ENCODE results near the gene PLXND1. TPM values are rescaled to one million over a fixed set of nuclear protein-coding genes. Genes with fewer than 3 reads are reported as not detected.

PLXND1 gene
- total and polyA plus RNA-seq, 5 experiments from 2014 or later = 0.25 to 11.3 (median 1.2) TPM

DNA sequence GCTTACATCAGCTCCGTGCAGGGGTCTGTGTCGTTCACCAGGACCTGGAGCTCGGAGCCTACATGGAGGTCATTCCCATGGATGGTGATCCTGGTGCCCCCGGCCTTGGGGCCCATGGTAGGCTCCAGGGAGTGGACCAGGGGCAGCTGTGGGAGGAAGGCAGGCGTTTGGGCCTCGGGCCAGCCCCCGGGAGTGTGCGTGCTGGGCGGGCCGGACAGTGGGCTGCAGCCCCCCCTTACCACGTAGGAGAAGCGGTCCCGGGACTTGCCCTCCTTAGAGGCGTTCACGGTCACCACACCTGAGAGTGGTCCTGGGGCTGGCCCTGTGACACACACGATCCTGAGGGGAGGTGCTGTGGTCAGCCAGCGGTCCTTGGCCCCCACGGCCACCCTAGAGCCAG is 33.9 kb downstream of the PLXND1 start:
- ATAC-seq (no peak), DNase-seq (no peak)
- Mint-ChIP-seq H3K36me3 (no peaks in the 10 kb centered on the region), H3K4me3 (no peak overlapping the region), H3K27me3 (peaks cover 0 to 2% (median 0%) of the 10 kb centered on the region in 5 donors), H3K9me3 (no peaks in the 10 kb centered on the region), H3K27ac (peak overlapping the region in 4 of 10 donors; percentile 8 to 96 (median 40)), H3K4me1 (peaks cover 15 to 34% (median 26%) of the 10 kb centered on the region in 4 donors)
- POLR2A ChIA-PET = interaction anchor here (0.6 kb wide), 1 partner anchor 557 kb away, joined by 3 read pairs; no protein-coding TSS in a partner anchor

DNA sequence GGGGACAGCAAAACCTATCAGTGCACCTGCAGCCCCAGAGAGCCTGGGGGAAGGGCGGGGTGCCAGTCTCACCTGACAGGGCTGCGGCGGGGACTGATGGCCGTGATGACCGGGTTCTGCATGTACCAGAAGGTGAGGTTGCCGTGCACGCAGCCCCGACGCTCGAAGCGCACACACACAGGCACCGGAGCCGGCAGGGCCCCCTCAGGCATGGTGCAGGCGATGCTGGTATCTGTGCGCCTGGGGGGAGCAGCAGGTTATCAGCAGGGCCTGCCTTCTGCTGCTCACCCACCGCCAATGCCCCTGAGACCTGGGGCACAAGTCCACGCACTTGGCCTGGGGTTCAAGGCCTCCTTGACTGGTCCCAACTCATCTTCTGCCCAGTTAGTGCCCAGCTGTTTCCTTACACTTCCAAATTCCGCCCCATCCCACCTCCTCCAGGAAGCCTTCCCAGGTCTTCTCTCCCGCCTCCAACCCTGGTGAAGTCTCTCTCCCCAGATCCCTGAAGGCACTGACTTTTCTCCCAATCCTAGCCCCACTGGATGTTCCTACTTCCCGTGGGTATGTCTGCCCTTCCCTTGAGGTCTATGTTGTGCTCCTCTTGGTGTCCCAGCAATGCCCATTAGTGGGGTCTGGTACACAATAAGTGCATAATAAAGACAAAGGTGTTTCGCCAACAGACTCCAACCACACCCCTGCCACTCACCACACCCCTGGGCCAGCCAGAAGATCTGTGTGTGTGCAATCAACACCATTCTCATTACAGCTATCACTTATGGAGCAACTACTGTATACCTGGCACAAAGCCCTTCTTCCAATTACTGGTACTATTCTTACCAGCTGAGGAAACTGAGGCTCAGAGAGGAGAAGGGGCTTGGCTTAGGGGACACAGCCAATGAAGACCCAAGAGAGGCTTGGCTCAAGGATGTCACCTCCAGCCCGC is 34.6 kb downstream of the PLXND1 start:
- Mint-ChIP-seq H3K27ac (peak overlapping the region in 8 of 10 donors; percentile 13 to 92 (median 64)), H3K27me3 (peaks cover 0 to 2% (median 0%) of the 10 kb centered on the region in 5 donors), H3K36me3 (no peaks in the 10 kb centered on the region), H3K4me3 (no peak overlapping the region), H3K9me3 (no peaks in the 10 kb centered on the region), H3K4me1 (peaks cover 15 to 30% (median 20%) of the 10 kb centered on the region in 4 donors)
- ATAC-seq (no peak), DNase-seq (no peak)
- POLR2A ChIA-PET = no interaction called here

DNA sequence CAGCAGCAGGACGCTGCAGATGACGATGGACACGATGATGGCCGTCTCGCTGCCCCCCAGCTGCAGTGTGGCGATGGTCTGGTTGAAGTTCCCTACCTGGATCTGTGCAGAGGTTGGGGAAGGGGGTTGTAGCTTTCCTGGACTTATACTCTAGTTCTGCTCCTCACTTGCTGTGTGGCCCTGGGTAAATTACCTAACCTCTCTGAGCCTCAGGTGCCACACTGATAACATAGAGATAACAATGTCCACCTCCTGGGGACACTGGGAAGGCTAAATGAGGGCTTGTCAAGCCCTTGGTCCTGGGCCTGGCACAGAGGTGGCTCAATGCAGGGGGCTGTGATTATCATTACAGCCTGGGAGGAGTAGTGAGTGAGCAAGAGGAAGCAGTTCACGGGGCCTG is 36.6 kb downstream of the PLXND1 start:
- no peak for ATAC-seq
- H3K27me3 Mint-ChIP-seq = peaks cover 0 to 2% (median 0%) of the 10 kb centered on the region in 5 donors
- H3K4me1 Mint-ChIP-seq = peaks cover 0 to 11% (median 6%) of the 10 kb centered on the region in 4 donors
- no peak for DNase-seq
- H3K36me3 Mint-ChIP-seq = no peaks in the 10 kb centered on the region
- POLR2A ChIA-PET = no interaction called here
- no peak overlapping the region for H3K4me3 Mint-ChIP-seq
- H3K9me3 Mint-ChIP-seq = no peaks in the 10 kb centered on the region
- peak overlapping the region in 5 of 10 donors; percentile 13 to 87 (median 67) for H3K27ac Mint-ChIP-seq

DNA sequence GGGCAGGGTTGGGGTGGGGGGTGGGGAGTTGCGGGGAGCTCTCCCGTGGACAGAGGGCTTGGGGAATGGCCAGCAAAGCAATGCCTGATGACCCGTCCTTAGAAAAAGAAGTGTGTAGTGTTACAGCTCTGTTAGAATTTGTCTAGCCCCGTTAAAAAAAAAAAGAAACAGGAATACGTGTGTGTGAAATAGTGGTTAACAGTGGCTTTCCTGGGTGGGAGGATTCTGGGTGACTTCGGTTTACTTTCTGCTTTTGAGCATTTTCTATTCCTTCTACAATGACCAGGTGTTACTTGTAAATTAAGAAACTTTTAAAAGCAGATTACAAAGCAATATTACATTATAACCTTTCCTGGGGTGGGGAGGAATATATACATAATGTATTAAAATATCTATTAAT is 38.5 kb downstream of the PLXND1 start:
- Mint-ChIP-seq H3K27me3 (no peaks in the 10 kb centered on the region), H3K36me3 (no peaks in the 10 kb centered on the region), H3K4me1 (peaks cover 0 to 6% (median 2%) of the 10 kb centered on the region in 4 donors), H3K9me3 (no peaks in the 10 kb centered on the region), H3K4me3 (peak overlapping the region in 1 of 10 donors; percentile 30), H3K27ac (peak overlapping the region in 1 of 10 donors; percentile 43)
- ATAC-seq (no peak), DNase-seq (peak in 1 of 10 donors; percentile 24)
- POLR2A ChIA-PET = no interaction called here

DNA sequence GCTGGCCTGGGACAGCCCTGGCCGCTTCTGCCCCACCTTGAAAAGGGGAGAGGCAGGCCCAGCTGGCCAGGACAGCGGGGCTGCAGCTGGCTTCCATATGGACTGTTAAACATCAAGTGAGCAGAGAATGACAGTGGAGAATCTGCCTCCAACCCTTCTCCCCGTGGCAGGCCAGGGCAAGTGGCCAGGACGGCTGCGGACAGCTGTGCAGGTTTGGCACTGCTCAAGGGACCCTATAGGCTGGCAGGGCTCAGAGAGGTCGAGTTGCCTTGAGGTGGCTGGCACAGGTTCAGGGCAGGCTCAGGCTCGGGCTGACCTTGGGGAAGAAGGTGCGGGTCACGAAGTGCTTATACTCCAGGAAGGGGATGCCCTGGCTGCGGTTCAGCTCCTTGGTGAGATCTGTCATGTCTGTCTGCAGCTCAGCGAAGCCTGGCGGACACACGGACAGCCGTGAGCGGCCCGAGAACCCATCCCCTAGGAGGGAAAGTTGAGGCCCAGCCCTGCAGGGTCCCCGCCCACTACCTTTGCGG is 39.2 kb downstream of the PLXND1 start:
- no peaks in the 10 kb centered on the region for H3K27me3 Mint-ChIP-seq
- no peak overlapping the region for H3K4me3 Mint-ChIP-seq
- DNase-seq = no peak
- H3K4me1 Mint-ChIP-seq = peaks cover 0 to 6% (median 2%) of the 10 kb centered on the region in 4 donors
- H3K36me3 Mint-ChIP-seq = no peaks in the 10 kb centered on the region
- POLR2A ChIA-PET = interaction anchor here (2.6 kb wide), 1 partner anchor 10 kb away, joined by 12 read pairs; no protein-coding TSS in a partner anchor
- peak overlapping the region in 2 of 10 donors; percentile 33 to 80 for H3K27ac Mint-ChIP-seq
- H3K9me3 Mint-ChIP-seq = no peaks in the 10 kb centered on the region
- ATAC-seq = no peak

DNA sequence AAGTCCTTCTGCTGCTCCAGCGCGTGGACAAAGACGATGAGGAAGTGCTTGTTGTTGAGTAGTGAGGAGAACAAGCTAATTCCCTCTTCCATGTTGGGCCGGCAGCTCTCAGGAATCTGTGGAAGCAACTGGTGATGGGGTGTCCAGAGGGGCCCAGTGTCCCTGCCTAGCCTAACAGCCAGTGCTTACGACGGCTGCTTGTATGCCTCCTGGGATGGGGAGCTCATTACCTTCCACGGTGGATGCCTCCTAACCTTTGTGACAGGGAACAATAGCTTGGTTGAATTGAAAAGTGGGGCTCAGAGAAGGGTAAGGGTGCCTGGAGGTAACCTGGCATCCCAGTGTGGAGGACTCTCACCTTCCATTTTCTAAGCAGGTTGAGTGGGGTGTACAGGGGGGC is 40.6 kb downstream of the PLXND1 start:
- H3K4me1 Mint-ChIP-seq = peaks cover 0 to 6% (median 2%) of the 10 kb centered on the region in 4 donors
- DNase-seq (no peak), ATAC-seq (peak in 1 of 2 donors; percentile 16)
- no peaks in the 10 kb centered on the region for H3K36me3 Mint-ChIP-seq
- no peaks in the 10 kb centered on the region for H3K27me3 Mint-ChIP-seq
- no peak overlapping the region for H3K4me3 Mint-ChIP-seq
- H3K9me3 Mint-ChIP-seq = no peaks in the 10 kb centered on the region
- POLR2A ChIA-PET = interaction anchor here (1.1 to 2.6 kb wide), 2 partner anchors 11 to 12 kb away, joined by 5 to 12 read pairs; no protein-coding TSS in a partner anchor
- H3K27ac Mint-ChIP-seq = peak overlapping the region in 1 of 10 donors; percentile 43

DNA sequence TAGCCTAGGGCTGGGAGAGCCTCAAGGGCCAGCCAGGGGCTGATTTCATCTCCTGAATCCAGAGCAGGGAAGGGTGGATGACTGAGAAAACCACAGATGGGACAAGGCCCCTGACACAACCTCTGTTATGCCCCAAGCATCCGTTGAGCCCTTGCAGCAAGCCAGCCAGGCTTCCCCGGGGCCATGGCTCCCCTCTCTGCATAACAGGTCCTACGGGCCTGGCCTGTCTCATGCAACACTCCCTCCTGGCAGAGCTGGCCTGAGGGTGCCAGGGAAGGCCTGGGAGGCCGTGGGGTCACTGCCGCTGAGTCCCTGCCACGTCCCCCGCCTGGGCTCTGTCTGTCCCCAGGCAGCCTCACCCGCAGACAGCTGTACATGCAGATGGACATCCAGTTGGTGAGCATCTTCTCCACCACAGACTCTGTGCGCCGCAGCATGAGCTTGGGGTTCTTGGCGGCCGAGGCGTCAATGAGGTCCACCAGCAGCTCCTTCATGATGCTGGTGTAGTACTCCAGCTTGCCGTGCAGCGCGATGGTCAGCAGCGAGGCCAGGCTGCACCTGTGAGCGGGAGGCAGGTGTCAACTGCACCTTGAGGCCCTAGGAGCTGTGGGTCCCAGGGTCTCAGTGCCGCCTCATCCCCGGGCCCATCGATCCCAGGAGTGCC is 41.4 kb downstream of the PLXND1 start:
- DNase-seq = no peak
- Mint-ChIP-seq H3K9me3 (no peaks in the 10 kb centered on the region), H3K27ac (no peak overlapping the region), H3K4me3 (no peak overlapping the region), H3K4me1 (peaks cover 0 to 8% (median 3%) of the 10 kb centered on the region in 4 donors), H3K27me3 (peaks cover 0 to 5% (median 0%) of the 10 kb centered on the region in 5 donors), H3K36me3 (no peaks in the 10 kb centered on the region)
- no peak for ATAC-seq
- POLR2A ChIA-PET = interaction anchor here (1.1 to 2.6 kb wide), 2 partner anchors 12 to 14 kb away, joined by 3 to 12 read pairs; no protein-coding TSS in a partner anchor

DNA sequence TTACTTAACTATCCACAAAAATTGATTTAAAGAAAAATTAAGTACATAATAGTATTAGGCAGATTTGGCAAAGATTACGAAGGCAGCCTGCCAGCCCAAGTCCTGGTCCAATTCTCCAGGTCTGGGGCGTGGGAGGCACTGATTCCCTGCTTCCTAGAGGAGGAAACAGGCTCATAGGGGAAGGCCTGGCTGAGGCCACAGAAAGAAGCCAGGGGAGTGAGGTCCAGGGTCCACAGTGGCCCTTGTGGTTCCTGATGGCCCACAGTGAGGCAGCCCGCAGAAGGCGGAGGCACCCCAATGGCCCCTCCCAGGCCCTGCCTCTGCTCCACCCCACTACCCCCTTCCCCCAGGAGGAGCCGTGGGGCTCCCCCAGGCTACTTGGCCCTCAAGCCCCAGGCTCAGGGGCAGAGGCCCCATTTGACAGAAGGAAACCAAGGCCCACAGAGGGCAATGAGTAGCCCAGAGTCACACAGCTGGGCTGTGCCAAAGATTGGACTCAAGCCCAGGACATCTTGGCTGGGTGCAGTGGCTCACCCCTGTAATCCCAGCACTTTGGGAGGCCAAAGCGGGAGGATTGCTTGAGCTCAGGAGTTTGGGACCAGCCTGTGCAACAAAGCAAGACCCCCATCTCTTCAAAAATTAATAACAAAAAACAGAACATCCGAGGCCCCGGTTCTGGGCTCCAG is 42.5 kb downstream of the PLXND1 start:
- Mint-ChIP-seq H3K4me3 (no peak overlapping the region), H3K4me1 (peaks cover 0 to 7% (median 3%) of the 10 kb centered on the region in 4 donors), H3K27me3 (peaks cover 0 to 5% (median 0%) of the 10 kb centered on the region in 5 donors), H3K27ac (peak overlapping the region in 1 of 10 donors; percentile 57), H3K36me3 (no peaks in the 10 kb centered on the region), H3K9me3 (no peaks in the 10 kb centered on the region)
- POLR2A ChIA-PET = interaction anchor here (1.1 kb wide), 1 partner anchor 15 kb away, joined by 3 read pairs; no protein-coding TSS in a partner anchor
- no peak for DNase-seq
- no peak for ATAC-seq

DNA sequence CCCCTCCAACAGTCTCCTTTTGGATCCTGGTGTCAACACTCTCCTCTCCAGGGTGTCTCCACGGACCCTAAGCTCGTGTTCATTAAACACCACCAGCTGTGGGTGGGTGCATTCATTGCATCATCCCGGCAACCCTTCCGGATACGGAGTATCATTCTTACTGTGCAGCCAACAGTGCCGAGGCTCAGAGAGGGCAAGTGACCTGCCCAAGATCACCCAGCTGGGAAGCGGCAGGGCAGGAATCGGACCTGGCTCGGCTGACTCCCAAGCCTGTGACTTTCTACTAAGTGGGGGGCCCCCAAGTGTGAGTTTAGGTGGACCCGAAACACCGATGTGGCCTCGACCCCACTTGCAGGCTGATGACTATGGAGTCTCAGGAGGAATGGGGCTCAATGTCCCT is 43.1 kb downstream of the PLXND1 start:
- DNase-seq (no peak), ATAC-seq (no peak)
- POLR2A ChIA-PET = no interaction called here
- H3K4me3 Mint-ChIP-seq = no peak overlapping the region
- H3K36me3 Mint-ChIP-seq = no peaks in the 10 kb centered on the region
- H3K27me3 Mint-ChIP-seq = peaks cover 0 to 5% (median 0%) of the 10 kb centered on the region in 5 donors
- H3K4me1 Mint-ChIP-seq = peaks cover 0 to 8% (median 3%) of the 10 kb centered on the region in 4 donors
- H3K27ac Mint-ChIP-seq = no peak overlapping the region
- no peaks in the 10 kb centered on the region for H3K9me3 Mint-ChIP-seq

DNA sequence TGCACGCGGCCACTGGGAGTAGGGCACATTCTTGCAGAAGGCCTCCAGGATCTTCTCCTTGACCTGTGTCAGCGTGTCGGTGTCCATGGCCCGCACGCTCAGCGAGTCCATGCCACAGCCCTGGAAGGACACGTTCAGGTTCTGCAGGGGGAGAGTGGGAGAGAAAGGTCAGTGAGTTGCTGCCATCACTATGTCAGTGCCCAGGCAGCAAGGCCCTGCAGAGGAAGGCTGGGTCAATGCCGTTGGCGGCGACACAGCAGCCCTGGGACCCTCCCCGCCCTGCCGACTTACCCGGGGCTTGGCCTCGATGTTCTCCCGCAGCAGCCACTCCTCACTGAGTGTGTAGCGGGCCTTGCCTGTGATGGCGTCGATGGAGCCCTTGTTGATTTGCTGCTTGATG is 43.7 kb downstream of the PLXND1 start:
- Mint-ChIP-seq H3K27me3 (peaks cover 0 to 5% (median 0%) of the 10 kb centered on the region in 5 donors), H3K27ac (no peak overlapping the region), H3K4me1 (peaks cover 0 to 10% (median 3%) of the 10 kb centered on the region in 4 donors), H3K9me3 (no peaks in the 10 kb centered on the region), H3K36me3 (no peaks in the 10 kb centered on the region), H3K4me3 (no peak overlapping the region)
- ATAC-seq (no peak), DNase-seq (no peak)
- POLR2A ChIA-PET = no interaction called here

DNA sequence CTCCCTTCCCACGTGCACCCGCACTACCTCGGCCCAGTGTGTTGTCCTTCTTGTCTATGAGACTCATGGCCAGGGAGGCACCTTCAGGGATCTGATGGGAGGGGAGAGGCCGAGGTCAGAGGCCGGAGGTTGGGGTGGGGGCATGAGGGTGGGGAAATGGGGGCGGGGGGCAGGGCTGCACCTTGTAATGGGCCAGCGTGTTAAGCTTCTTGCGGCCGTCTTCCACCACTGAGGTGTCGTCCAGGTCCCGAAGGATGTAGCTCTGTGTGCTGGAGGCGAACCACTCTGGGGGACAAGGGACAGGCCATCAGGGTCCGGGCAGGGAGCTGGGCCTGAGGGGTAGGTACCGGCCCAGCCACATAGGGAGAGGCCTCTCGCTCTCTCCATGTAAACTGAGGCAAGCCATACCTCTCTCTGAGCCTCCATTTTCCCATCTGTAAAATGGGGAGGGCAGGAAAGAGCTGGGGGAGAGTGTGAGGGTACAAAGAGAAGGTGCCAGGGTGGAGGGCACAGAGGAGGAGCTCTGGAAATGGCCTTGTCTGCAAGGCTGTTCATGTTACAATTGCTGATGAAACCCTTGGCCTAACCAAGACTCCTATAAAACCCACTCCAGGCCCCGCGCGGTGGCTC is 44.7 kb downstream of the PLXND1 start:
- Mint-ChIP-seq H3K27ac (peak overlapping the region in 1 of 10 donors; percentile 20), H3K9me3 (no peaks in the 10 kb centered on the region), H3K4me3 (no peak overlapping the region), H3K36me3 (no peaks in the 10 kb centered on the region), H3K27me3 (peaks cover 0 to 5% (median 0%) of the 10 kb centered on the region in 5 donors), H3K4me1 (peaks cover 0 to 13% (median 2%) of the 10 kb centered on the region in 4 donors)
- POLR2A ChIA-PET = interaction anchor here (1.4 kb wide), 1 partner anchor 15 kb away, joined by 5 read pairs; no protein-coding TSS in a partner anchor
- ATAC-seq (no peak), DNase-seq (no peak)
